ENCODE data around the gene USP35. TPM values are rescaled to one million over a fixed set of nuclear protein-coding genes. Genes with fewer than 3 reads are reported as not detected.

Gene USP35
- total RNA-seq, 2 donors from 2014 or later: 8.0 to 8.6 TPM

- no peak for DNase-seq (ENCODE audit: low spot score)
- Histone ChIP-seq H3K36me3 (peaks cover 10% of the 10 kb centered on the region), H3K4me1 (peaks cover 0 to 25% of the 10 kb centered on the region in 2 donors), H3K9me3 (no peaks in the 10 kb centered on the region), H3K4me3 (no peak overlapping the region), H3K27ac (peak overlapping the region in 1 of 2 donors; percentile 29), H3K27me3 (no peaks in the 10 kb centered on the region)
- no peak for TF ChIP-seq CTCF (IDR thresholded peaks at IDR 0.05)
Measured at GRCh38 chr11:78251083-78251775, 62.5 kb downstream of the USP35 start.

GRCh38 chr11:78253797-78254196 lies 65.1 kb downstream of the USP35 start:
- Histone ChIP-seq H3K9me3 (no peaks in the 10 kb centered on the region), H3K36me3 (peaks cover 4% of the 10 kb centered on the region), H3K27ac (no peak overlapping the region), H3K4me1 (peaks cover 0 to 41% of the 10 kb centered on the region in 2 donors), H3K4me3 (no peak overlapping the region), H3K27me3 (no peaks in the 10 kb centered on the region)
- no peak for TF ChIP-seq CTCF (IDR thresholded peaks at IDR 0.05)
- DNase-seq (ENCODE audit: low spot score): no peak

GRCh38 chr11:78254268-78254667 lies 65.5 kb downstream of the USP35 start:
- no peak for TF ChIP-seq CTCF (IDR thresholded peaks at IDR 0.05)
- Histone ChIP-seq H3K36me3 (peaks cover 4% of the 10 kb centered on the region), H3K27me3 (no peaks in the 10 kb centered on the region), H3K27ac (no peak overlapping the region), H3K4me3 (no peak overlapping the region), H3K9me3 (no peaks in the 10 kb centered on the region), H3K4me1 (peaks cover 0 to 41% of the 10 kb centered on the region in 2 donors)
- DNase-seq (ENCODE audit: low spot score): no peak

- Histone ChIP-seq H3K27me3 (no peaks in the 10 kb centered on the region), H3K4me3 (no peak overlapping the region), H3K27ac (peak overlapping the region in 1 of 2 donors; percentile 63), H3K4me1 (peaks cover 0 to 34% of the 10 kb centered on the region in 2 donors), H3K36me3 (no peaks in the 10 kb centered on the region), H3K9me3 (no peaks in the 10 kb centered on the region)
- no peak for TF ChIP-seq CTCF (IDR thresholded peaks at IDR 0.05)
- DNase-seq (ENCODE audit: low spot score): no peak
Measured at GRCh38 chr11:78255919-78256318, 67.2 kb downstream of the USP35 start.

- Histone ChIP-seq H3K4me3 (no peak overlapping the region), H3K36me3 (no peaks in the 10 kb centered on the region), H3K4me1 (peaks cover 0 to 35% of the 10 kb centered on the region in 2 donors), H3K27ac (peak overlapping the region; percentile 22 to 63), H3K27me3 (no peaks in the 10 kb centered on the region), H3K9me3 (no peaks in the 10 kb centered on the region)
- peak; percentile 97 for DNase-seq (ENCODE audit: low spot score)
- TF ChIP-seq CTCF (IDR thresholded peaks at IDR 0.05): no peak
Measured at GRCh38 chr11:78256962-78257361, 68.2 kb downstream of the USP35 start.

GRCh38 chr11:78257654-78258053 lies 68.9 kb downstream of the USP35 start:
- H3K4me1 ChIP-seq: peaks cover 0 to 38% of the 10 kb centered on the region in 2 donors
- no peaks in the 10 kb centered on the region for H3K9me3 ChIP-seq
- no peak for TF ChIP-seq CTCF (IDR thresholded peaks at IDR 0.05)
- no peak overlapping the region for H3K4me3 ChIP-seq
- no peak for DNase-seq (ENCODE audit: low spot score)
- peak overlapping the region; percentile 22 to 63 for H3K27ac ChIP-seq
- no peaks in the 10 kb centered on the region for H3K27me3 ChIP-seq
- no peaks in the 10 kb centered on the region for H3K36me3 ChIP-seq
